GM19043 (cell line): ENCODE measurements around the gene KRT23.
"Not testable (repeated sequence)": the region's sequence is repeated elsewhere in the genome, so short reads cannot be mapped to it uniquely, and the experiment has no call there.

ENCODE experiments used
- ATAC-seq: cut with Tn5 transposase; IDR thresholded peaks from one replicate; pipeline ENCODE4 v1.9.1; 2021; ENCODE audit warnings: low read depth; ENCODE audit not compliant: unreplicated experiment

The KRT23 gene

DNA sequence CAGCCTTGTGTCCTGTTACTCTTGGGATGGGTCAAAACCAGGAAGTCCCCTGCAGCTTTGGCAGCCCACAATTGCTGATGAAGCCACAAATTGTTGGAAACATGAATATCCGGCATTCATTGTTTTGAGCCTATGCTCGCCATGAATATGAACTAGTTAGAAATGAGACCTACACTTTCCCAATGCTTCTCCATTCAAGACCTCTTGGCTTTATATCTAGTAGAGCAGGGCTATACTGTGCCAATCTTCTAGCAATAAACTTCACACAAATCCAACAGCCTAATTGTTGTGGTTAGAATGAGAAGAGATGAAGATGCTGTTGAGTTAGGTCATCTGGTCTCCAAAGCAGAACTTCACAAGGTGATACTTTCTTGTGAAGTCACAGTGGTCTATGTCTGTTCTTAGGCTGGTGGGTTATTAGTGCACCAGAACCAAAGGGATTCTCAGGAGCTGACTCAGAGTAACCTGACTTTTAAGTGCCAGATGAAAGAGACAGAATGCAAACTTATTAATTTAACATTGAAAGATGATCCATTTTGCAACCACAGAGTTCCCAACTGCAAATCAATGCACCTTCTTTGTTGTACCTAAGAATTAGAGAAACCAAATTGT lies 13.7 kb upstream of the KRT23 start:
- no peak for ATAC-seq

DNA sequence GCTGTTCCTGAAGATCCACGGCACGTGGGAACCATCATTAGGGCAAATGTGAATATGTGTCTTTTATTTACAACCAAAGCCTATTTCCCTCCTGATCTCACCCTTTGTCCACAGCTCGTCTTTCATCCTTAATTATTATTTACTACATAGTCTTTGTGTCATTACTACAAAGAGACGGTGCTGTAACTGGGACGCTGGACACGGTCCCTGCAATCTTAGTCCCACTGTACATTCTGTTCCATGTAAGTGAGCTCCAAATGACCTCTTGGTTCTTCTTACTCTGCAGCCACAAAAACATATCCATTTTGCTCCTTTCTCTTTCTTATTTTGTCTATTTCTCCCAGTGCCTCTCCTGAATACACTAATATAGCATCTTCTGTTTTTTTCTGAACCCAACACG lies 12.7 kb upstream of the KRT23 start:
- ATAC-seq = no peak

DNA sequence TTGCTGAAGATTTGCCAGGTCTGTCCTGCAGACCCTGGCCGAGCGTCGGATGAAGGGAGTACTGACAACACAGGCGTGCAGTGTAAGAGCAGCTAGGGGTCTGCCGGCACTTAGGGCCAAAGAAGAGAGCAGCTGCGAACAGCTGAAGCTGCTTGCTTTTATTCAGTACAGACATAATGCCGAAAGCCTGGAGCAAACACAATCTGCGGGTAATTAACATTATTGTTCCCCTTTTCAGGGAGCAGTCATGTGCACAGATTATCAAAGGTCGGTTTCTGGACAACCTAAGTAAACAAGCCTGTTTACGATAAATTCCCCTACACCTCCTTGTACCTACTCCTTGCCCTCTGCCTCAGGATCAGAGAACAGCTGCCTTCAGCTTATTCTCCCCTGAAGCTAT lies 12.0 kb upstream of the KRT23 start:
- ATAC-seq = no peak

DNA sequence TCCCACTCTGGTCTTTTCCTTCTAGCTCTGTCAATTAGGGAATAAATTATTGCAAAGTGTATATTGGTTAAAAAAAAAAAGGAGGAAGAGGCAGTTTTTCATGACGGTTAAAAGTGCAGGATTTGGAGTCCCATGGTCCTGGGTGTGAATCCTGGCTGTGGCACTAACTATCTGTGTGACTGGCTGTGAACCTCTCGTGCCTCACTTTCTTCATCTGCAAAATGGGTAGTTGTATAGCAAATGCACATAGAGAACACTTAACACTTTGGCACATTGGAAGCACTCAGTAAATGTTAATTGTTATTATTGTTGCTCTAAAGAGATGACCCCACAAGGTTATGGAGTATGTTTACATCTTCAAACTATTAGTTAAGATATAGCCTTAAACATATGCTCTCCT lies 10.5 kb upstream of the KRT23 start:
- no peak for ATAC-seq

DNA sequence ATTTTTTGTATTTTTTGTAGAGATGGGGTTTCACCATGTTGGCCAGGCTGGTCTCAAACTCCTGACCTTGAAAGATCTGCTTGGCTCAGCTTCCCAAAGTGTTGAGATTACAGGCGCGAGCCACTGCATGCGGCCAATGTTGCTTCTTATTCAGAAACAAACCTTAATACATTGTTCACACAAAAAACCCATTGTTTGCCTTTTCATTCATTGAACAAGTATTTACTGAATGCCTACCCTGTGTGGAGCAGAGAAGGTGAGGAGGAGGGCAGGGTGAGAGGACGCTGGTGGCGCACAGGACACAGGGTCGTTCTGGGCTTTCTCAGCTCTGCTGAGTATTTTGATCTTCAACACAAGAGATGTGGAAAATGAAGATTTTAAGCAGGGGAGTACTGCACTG lies 8.0 kb upstream of the KRT23 start:
- no peak for ATAC-seq

DNA sequence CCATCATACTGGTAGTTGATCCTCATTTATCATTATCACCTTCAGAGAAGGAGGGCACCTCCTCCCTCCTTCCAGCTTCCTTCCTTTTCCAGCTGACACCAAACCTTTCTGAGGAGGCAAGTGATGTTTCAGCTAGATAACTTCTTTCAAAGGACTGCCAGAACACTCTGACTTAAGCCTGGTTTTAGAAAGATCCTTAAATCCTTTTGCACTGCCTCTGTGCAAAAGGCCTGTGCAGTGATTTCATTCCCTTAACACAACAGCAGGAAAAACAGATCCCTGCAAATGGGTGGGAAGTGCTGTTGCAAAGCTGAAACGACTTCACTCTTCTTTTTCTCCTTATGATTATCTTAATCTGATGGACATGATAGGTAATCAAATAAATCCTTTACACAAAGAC lies 7.1 kb upstream of the KRT23 start:
- ATAC-seq = no peak

DNA sequence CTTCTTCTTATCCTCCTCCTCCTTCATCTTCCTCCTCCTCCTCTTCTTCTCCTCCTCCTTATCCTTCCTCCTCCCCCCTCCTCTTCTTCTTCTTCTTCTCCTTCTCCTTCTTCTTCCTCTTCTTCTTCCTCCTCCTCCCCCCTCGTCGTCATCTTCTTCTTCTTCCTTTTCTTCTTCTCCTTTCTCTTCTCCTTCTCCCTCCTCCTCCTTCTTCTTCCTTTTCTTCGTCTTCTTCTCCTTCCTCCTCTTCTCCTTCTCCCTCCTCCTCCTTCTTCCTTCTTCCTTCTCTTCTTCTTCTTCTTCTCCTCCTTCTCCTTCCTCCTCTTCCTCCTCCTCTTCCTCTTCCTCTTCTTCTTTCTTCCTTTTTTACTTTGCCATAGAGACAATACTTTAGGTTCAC lies 5.1 kb upstream of the KRT23 start:
- no peak for ATAC-seq

DNA sequence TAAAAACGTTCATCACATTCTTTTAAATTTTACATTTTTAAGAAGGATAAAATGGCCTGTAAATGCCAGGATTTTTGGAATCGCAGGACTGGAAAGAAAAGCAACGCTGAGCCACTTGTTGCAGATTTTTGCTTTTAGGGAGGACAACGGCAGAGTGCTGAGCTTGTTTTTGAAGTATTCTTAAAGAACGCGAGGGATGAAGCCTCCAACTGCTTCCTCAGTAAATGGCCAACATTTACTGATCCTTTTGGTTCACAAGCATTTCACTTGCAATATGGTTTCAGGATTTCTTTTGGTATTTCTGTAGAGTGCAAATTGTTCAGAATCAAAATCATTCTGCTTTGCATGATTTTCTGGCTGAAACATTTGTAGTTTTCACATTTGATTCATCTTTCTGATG lies 2.8 kb upstream of the KRT23 start:
- no peak for ATAC-seq

DNA sequence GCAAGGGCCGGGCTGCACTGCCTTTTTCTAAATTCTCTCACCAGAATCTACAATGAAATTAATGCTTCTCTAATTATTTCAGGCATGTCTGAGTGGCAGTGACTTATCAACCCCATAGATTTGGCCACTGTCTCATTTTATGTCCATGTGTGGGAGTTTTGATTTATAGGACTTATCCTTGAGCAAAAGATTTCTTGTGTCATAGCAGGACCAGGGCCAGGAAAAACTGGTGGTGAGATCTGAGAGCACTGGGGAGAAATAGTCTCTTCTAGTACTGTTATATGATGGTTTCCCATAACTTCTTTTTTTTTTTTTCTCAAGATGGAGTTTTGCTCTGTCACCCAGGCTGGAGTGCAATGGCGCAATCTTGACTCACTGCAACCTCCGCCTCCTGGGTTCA lies 1.5 kb upstream of the KRT23 start:
- no peak for ATAC-seq

DNA sequence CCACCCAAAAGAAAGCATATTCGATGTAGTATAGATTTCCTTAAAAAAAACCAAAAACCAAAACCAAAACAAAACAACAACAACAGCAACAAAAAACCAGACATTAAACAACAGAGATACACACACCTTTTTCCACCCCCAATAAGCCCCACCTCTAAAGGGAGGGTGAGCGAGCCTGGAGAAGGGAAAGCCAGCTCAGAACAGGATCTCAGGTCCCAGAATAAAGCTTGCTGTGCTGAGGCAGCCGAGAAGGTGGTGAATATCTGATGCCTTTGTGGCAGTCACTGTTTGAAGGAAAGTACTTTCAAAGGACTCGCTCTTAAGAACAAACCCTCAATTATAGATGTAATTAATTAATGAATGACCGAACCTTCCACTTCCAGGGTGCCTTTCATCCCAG lies 470 bp downstream of the KRT23 start:
- ATAC-seq = no peak

DNA sequence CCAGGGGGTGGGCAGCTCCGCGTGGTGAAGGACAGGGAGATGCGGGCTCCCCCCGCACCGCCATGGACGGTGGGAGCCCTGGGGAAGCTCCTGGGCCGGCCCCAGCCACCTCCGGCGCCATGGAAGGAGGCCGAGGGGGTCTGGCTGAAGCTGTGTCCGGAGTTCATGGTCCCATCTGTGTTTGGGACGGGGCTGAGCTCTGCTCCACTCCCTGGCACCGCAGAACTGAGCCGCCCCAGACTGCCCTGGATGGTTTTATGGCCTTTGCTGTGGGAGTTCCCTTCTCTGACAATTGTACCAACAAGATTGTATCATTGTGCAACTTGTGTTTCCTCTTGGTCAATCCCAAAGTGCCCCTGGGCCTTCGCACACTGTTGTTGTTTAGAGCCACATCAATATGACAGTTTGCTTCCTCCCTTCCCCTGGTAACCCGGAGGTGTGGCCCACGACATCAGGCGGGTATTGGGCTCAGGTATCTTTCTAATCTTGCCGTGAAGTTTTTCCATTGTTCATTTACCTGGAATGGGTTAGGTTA lies 942 bp downstream of the KRT23 start:
- no peak for ATAC-seq

DNA sequence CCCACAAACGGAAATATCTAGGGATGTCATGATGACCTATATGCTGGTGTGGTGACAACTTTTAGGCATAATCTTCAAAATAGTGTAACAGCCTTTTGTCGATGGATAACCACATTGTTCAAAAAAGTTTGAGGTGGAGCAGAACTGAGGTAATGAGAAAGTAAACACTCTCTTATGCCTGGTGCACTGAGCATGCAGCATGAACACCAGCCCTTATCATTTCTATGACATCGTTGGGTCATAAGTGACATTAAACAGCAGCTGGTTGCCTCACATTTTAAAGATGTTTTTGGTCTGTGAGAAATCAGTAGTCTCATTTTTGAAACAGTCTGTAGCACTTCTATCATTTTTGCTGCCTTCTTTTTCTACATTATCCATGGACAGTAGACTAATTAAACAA lies 1.8 kb downstream of the KRT23 start:
- no peak for ATAC-seq

DNA sequence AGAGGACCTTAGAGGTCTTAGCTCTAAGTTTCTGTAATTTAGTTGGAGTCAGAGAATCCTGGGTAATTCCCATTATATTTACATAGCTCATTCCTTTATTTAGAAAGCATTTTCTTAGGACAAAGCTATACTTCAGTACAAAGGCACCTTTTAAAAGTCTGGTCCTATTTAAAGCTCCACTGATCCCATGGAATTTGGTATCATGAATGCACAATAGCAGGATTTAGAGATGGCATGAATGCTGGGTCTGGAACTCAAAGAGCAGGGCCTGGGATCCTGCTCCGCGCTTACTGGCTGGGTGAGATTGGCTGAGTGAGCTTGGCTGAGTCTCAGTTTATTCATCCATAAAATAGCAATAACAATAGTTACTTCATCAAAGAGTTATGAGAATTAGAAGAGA lies 4.8 kb downstream of the KRT23 start:
- no peak for ATAC-seq

DNA sequence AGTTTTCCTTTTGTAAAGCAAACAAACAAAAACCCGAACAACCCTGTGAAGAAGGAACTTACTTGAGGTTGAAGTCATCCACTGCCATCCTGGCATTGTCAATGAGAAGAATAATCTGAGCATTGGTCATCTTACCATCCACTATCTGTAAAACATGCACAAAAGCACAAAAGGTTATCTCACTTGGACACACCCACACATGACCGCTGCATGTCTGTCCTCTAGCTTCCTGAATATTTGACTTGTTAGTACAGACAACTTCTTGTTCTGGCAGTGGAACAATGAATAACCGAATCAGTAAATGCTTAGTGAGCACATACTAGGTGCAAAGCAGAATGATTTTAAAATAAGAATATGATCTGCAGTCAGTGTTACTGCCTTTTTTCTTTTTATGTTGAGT lies 6.1 kb downstream of the KRT23 start:
- no peak for ATAC-seq

DNA sequence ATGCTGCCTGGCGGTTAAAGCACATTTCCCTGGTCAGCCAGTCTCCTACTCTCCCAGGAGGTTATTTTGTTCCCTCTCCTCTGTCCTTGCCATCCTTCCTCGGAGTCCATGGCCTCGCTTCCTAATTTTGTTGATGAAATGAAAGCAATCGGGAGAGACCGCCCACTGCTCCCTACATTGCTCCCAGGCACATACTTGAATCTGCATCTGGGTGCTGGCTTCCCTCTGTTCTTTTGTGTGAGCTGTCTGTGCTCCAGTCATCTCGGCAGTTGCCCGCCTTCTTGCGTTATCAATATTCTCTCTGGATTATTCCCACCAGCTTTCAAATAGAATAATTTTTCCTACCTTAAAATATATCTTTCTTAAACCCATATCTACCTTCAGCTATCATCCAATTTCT lies 11.1 kb downstream of the KRT23 start:
- no peak for ATAC-seq

DNA sequence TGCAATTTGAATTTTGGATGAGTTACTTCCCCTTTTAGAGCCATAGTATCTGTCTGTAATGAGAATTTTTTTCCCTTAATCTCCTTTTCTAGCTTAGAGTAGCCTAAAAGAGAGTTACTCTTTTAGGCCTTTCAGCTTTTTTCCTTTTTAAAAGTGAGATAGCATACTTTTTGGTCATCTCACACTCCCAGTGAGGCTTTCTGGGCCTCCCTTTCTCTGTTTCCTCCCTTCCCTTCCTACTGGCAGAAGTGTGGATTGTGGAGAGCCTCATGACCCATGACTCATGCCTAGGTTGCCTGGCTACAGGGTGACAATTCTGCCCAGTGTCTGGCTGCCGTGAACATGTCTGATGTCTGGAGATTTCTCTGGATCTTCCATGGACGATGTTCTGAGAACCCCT lies 15.2 kb downstream of the KRT23 start:
- ATAC-seq = no peak

DNA sequence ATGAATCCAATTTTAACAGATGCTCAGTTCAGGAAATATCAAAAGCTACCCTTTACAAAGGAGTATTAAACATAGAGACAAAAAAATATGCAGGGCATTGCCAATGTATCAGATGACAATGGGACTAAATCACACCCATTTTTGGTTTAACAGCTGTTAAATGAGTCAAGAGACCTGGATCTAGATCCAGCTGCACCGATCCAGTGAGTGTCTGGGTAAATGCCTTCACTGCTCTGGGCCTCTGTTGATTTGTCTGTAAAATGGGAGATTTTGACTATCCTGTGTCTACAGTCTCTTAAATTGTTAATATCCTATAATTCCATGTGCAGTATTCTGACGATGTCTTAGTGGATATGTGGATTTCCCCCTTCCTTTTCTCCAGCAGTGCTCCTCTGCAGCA lies 16.4 kb downstream of the KRT23 start:
- ATAC-seq = no peak

DNA sequence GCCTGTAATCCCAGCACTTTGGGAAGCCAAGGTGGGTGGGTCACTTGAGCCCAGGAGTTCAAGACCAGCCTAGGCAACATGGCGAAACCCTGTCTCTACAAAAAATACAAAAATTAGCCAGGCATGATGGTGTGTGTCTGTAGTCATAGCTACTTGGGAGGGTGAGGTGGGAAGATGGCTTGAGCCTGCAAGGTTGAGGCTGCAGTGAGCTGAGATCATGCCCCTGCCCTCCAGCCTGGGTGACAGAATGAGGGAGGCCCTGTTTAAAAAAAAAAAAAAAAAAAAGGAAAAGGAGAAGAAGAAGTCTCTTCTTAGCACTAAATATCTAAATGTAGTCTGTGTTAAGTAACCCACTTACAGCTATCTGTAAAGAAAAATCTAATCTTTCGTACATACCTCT lies 20.3 kb downstream of the KRT23 start:
- ATAC-seq = not testable (repeated sequence)

DNA sequence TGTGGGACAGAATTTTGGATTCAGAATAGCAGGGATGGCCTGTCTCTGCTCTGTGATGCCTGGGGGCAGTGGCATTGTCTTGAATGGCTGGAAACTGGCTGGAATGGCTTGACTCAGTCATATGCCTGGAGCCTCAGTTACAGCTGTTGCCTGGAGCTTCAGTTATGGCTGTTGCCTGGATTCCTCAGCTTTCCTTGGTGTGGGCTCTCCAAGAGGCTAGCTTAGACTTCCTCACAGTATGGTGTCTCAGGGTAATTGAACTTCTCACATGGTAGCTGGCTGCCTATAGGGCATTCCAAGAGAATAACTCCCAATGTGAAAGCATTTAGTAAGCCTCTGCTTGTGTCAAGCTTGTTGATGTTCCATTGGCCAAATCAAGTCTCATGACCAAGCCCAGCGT lies 21.1 kb downstream of the KRT23 start:
- ATAC-seq = no peak

DNA sequence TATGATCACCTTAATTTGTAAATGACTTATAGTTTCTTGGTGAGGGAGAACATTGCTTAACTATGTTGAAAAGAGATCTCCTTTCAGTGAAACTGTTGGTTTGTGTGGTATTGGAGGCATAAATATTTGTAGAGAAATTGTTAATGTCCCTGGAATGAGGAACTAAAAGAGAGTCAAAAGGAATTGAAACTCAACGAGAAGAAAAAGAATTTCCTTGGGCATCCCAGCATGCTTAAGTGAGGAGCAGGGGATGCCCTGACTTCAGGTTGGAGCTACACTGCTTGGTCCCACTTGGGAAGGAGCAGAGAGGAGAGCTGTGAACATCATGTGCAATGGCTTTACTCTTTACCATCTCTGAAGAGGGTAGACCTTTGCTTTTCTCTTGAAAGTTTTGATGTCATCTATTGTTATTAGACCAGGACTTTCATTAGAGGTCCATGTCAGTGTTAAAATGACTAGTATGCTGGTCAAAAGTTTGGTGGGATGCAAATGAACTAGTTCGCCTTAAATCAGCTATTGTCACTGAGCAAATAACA lies 21.7 kb downstream of the KRT23 start:
- no peak for ATAC-seq

DNA sequence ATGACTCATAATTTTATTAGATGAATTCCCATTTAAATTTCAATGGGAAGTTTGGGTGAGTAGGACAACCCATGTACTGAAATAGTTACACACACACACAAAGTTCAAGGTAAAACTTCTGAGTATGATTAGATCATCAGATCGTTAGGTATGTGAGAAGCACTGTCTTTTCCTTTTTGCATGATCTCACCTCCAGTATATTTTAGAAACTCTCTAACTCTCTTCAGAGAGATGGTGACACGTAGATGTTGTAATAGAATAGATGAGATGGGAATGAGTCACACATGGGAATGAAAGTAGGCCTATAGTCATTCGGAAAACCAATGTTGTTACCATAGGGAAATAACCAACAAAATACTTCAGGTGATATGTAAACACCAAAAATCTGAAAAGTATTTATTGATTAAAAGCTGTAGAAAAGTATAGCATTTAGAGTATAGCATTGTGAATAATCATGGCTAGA lies 22.2 kb downstream of the KRT23 start:
- no peak for ATAC-seq

DNA sequence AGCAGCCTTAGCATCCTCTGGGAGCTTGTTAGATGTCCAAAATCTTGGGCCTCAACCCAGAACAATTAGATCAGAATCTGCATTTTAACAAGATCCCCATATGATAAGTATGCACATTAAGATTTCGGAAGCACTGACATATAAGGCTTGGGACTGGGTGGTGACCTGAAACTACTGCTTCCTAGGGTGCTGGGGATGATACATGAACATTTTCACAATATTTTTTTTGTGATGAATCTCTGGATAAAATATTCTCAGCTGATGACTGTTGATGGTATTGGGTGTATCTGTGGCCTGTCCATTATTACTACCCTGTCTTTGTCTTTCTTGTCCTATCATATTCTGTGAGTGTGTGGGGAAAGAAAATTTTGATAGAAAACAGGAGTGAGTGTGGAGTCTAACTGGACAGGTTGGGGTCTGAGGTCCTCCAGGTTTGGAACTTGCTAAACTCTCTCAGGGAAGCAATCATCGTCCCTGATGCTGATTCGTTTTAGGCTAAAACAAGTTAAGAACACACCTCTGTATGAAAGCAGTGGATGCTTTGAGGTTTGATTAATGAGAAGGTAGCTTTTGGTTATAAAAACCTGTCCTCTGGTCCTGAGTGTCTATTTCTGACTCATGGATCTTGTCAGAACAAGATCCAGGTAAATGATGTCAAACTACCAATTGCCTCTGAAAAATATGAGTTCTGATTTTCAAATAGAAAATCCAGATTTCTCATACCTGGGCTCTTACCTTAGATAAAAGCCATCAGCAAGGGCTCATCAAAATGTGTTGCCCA lies 23.2 kb downstream of the KRT23 start:
- ATAC-seq = no peak
